Stomach (tissue), 4 donors: ENCODE results near the gene CDH23.

Experiments
- CTCF ChIP-seq, 7 experiments: fragments of 450-650 bp in 4 of 7; fragments of 200-600 bp in 3 of 7; sonication (generic) in 3 of 7; IDR thresholded peaks; one replicate each; pipeline ENCODE4 v1.5.1; 2016 to 2019; ENCODE audit warnings: antibody characterized with exemption in 7 of 7, control low read depth in 2 of 7, mild to moderate bottlenecking in 1 of 7
- EP300 ChIP-seq: sonication (generic); formaldehyde crosslinking; IDR thresholded peaks from one replicate; pipeline ENCODE4 v1.6.1; 2017; ENCODE audit warnings: antibody characterized with exemption
- POLR2AphosphoS5 ChIP-seq, 3 donors: sonication (generic); formaldehyde crosslinking; IDR thresholded peaks; one replicate each; pipeline ENCODE4 v1.6.1; 2016; ENCODE audit warnings: antibody characterized with exemption in 3 of 3

- TF ChIP-seq CTCF (IDR thresholded peaks at IDR 0.05) (no peak), POLR2AphosphoS5 (IDR thresholded peaks at IDR 0.05) (no peak), EP300 (no peak)
Observed at GRCh38 chr10:71465551-71466252, 69.0 kb downstream of the CDH23 start.
